Endothelial cell of umbilical vein (primary cell): Measurements from ENCODE around the gene FBXO9. TPM values are rescaled to one million over a fixed set of nuclear protein-coding genes. Genes with fewer than 3 reads are reported as not detected.

ENCODE experiments used
- BruUV-seq: library from RNA; stranded (reverse); fragments of 400-500 nt; replicated peaks from 2 replicates; lab custom pipeline; 2021; lab: Mats Ljungman, UMichigan
- CTCF ChIA-PET: fragments of 300-600, 350-600 bp; sonication (Branson Sonifier 250); formaldehyde crosslinking; loops from one replicate; lab custom pipeline; 2021; ENCODE audit warnings: antibody characterized with exemption, inconsistent platforms; lab: Charles Lee
- POLR2A ChIA-PET: fragments of 300-600, 350-600 bp; sonication (Branson Sonifier 250); formaldehyde crosslinking; loops from one replicate; lab custom pipeline; 2021; ENCODE audit warnings: antibody characterized with exemption, inconsistent platforms; lab: Charles Lee
- DNase-seq: peaks from one replicate; pipeline ENCODE4 v3.0.0-alpha.2; 2011; ENCODE audit warnings: low read depth, low spot score
- FAIRE-seq: peaks from 2 replicates; lab custom pipeline; 2011; peaks lifted over from hg19 to GRCh38; lab: Jason Lieb, UNC
- H2AFZ ChIP-seq: 2 replicates; pipeline ENCODE4 v1.6.0; 2012; ENCODE audit warnings: low read depth, low read length, control low read depth, inconsistent platforms
- H3K27ac ChIP-seq: 2 replicates; pipeline ENCODE4 v1.5.1; 2011; ENCODE audit warnings: low read depth, mild to moderate bottlenecking, control low read depth, low read length, moderate library complexity; ENCODE audit not compliant: insufficient read depth
- H3K27me3 ChIP-seq, 2 experiments: 2 replicates each; pipeline versions ENCODE4 v1.6.0 to v1.6.1; 2011; ENCODE audit warnings: low read length in 2 of 2, mixed read lengths in 1 of 2; ENCODE audit not compliant: control insufficient read depth in 2 of 2, insufficient read depth in 2 of 2
- H3K36me3 ChIP-seq, 2 experiments: 2 replicates in 1 of 2; 3 replicates in 1 of 2; pipeline ENCODE4 v1.5.1; 2011; ENCODE audit warnings: low read length in 2 of 2, mild to moderate bottlenecking in 1 of 2, moderate library complexity in 1 of 2; ENCODE audit not compliant: control insufficient read depth in 2 of 2, insufficient read depth in 2 of 2; ENCODE audit errors: extremely low read depth in 1 of 2
- H3K4me1 ChIP-seq: 3 replicates; pipeline ENCODE4 v1.5.1; 2011; ENCODE audit warnings: mild to moderate bottlenecking, low read length; ENCODE audit not compliant: control insufficient read depth, insufficient read depth; ENCODE audit errors: extremely low read depth
- H3K4me2 ChIP-seq: 2 replicates; pipeline ENCODE4 v1.6.1; 2011; ENCODE audit warnings: low read length, control low read depth, mixed read lengths; ENCODE audit not compliant: insufficient read depth
- H3K4me3 ChIP-seq, 3 experiments: fragments of 200-600 bp in 1 of 3; sonication (generic), shearing (Covaris generic) in 1 of 3; replicated peaks in 1 of 3; 2 replicates each; pipeline ENCODE4 v1.5.1; 2011 to 2016; ENCODE audit warnings: control low read depth in 3 of 3, low read length in 3 of 3, mild to moderate bottlenecking in 2 of 3, inconsistent platforms in 1 of 3, low read depth in 1 of 3, moderate library complexity in 1 of 3; ENCODE audit not compliant: insufficient read depth in 1 of 3
- H3K79me2 ChIP-seq: 2 replicates; pipeline ENCODE4 v1.6.0; 2012; ENCODE audit warnings: low read length, inconsistent platforms; ENCODE audit not compliant: control insufficient read depth, insufficient read depth
- H3K9ac ChIP-seq: replicated peaks from 2 replicates; pipeline ENCODE3; 2011; ENCODE audit warnings: low read length, control low read depth; ENCODE audit not compliant: insufficient read depth; ENCODE audit errors: extremely low read depth
- H3K9me1 ChIP-seq: replicated peaks from 3 replicates; pipeline ENCODE4 v1.6.0; 2011; ENCODE audit warnings: mild to moderate bottlenecking, low read length; ENCODE audit not compliant: control insufficient read depth, insufficient read depth; ENCODE audit errors: extremely low read depth
- H3K9me3 ChIP-seq: replicated peaks from 2 replicates; pipeline ENCODE4 v1.5.1; 2012; ENCODE audit warnings: low read length, inconsistent platforms; ENCODE audit not compliant: control insufficient read depth, insufficient read depth
- H4K20me1 ChIP-seq: replicated peaks from 2 replicates; pipeline ENCODE3; 2011; ENCODE audit warnings: mild to moderate bottlenecking, low read length; ENCODE audit not compliant: control insufficient read depth, insufficient read depth; ENCODE audit errors: extremely low read depth
- CTCF ChIP-seq, 2 donors: IDR thresholded peaks; 1 replicate in 1 of 2; 2 replicates in 1 of 2; pipeline ENCODE4 v1.5.1; 2011; ENCODE audit warnings: low read length in 2 of 2, mild to moderate bottlenecking in 2 of 2, moderate library complexity in 2 of 2, control low read depth in 1 of 2, inconsistent platforms in 1 of 2, low read depth in 1 of 2; ENCODE audit not compliant: insufficient read depth in 1 of 2; ENCODE audit errors: extremely low read depth in 1 of 2
- EZH2 ChIP-seq: IDR thresholded peaks from 2 replicates; pipeline ENCODE4 v1.6.1; 2012; ENCODE audit warnings: borderline replicate concordance, low read depth, mild to moderate bottlenecking, moderate library complexity, low read length, inconsistent platforms; ENCODE audit not compliant: severe bottlenecking
- FOS ChIP-seq: IDR thresholded peaks from 2 replicates; pipeline ENCODE4 v1.6.1; 2011; ENCODE audit warnings: mild to moderate bottlenecking, low read length, moderate library complexity, borderline replicate concordance; ENCODE audit not compliant: insufficient read depth
- GATA2 ChIP-seq: IDR thresholded peaks from 2 replicates; pipeline ENCODE4 v1.7.0; 2011; ENCODE audit warnings: low read depth, mild to moderate bottlenecking, moderate library complexity, mixed read lengths, low read length; ENCODE audit not compliant: insufficient read length, insufficient read depth
- MYC ChIP-seq: IDR thresholded peaks from one replicate; pipeline ENCODE4 v1.6.1; 2011; ENCODE audit warnings: mild to moderate bottlenecking, low read depth, low read length
- POLR2AphosphoS5 ChIP-seq: IDR thresholded peaks from 2 replicates; pipeline ENCODE4 v1.6.1; 2012; ENCODE audit warnings: low read depth, mild to moderate bottlenecking, control low read depth, low read length, moderate library complexity; ENCODE audit not compliant: insufficient read depth
- dilution Hi-C: fragments of 300-500 bp; cut with MboI; formaldehyde crosslinking; loops from one replicate; pipeline ENCODE4 v1.15.0; 2019; ENCODE audit warnings: low sequenced_read_pairs; ENCODE audit not compliant: extremely low pct_ligation_motif_present
- intact Hi-C: fragments of 100-400 bp; cut with micrococcal nuclease; formaldehyde crosslinking; loops from one replicate; pipeline ENCODE4 v1.10.0; 2022
- polyA plus RNA-seq, 4 experiments: library from polyadenylated mRNA; depleted of rRNA in 3 of 4; stranded (reverse) in 3 of 4; unstranded in 1 of 4; fragments of >200 nt; gene quantifications; 2 replicates each; pipeline versions ENCODE4 v1.2.1 to v1.2.3, GENCODE V29; 2011 to 2012; ENCODE audit warnings: missing spikeins in 1 of 4
- total RNA-seq: library from RNA; stranded (reverse); gene quantifications from 2 replicates; pipeline ENCODE4 v1.2.3, GENCODE V29; 2021
- TF ChIP-seq, protein P1 (sequence below): IDR thresholded peaks from 2 replicates; pipeline ENCODE4 v1.6.1; 2011; ENCODE audit not compliant: insufficient read depth, insufficient read length

Gene FBXO9
- total and polyA plus RNA-seq, 2 donors (not counting 3 experiments of a cell fraction or from before 2014, with no cell fraction given), result 48.1 to 58.9 TPM

DNA sequence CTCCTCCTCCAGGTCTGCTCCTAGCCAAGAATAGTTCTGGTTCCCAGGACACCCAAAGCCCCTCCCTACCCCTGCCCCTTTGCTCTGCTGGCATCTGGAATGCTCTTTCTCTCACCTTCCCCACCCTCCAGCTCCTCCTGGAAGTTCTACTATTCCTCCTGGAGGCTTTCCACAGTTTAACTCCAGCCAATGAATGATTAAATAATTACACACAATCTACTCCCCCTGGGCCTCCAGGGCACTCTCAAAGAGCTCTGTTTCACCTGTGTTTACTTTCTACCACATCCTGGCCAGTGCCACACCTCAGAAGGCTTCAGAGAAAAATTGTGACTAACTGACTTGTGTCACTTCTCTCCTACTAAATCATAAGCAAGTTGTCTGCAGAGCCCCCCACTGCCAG is 47.2 kb downstream of the FBXO9 start:
- DNase-seq, result no peak
- dilution Hi-C loops, result no loop called here
- BruUV-seq, result no TSS peak
- TF ChIP-seq CTCF (IDR thresholded peaks at IDR 0.05; ENCODE audit: extremely low read depth in 1 of 2, insufficient read depth in 1 of 2, low read depth in 1 of 2, low read length in 2 of 2) (no peak), GATA2 (no peak), POLR2AphosphoS5 (no peak), MYC (no peak), EZH2 (no peak), FOS (no peak)
- TF ChIP-seq, protein P1, sequence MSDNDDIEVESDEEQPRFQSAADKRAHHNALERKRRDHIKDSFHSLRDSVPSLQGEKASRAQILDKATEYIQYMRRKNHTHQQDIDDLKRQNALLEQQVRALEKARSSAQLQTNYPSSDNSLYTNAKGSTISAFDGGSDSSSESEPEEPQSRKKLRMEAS, result no peak
- no peaks in the 10 kb centered on the region for H3K36me3 ChIP-seq
- no peaks in the 10 kb centered on the region for H3K9me3 ChIP-seq
- peaks cover 0 to 5% of the 10 kb centered on the region in 2 experiments for H3K27me3 ChIP-seq
- no peaks in the 10 kb centered on the region for H4K20me1 ChIP-seq
- FAIRE-seq, result no peak
- no peak overlapping the region for H3K4me3 ChIP-seq
- no peaks in the 10 kb centered on the region for H3K79me2 ChIP-seq
- no peaks in the 10 kb centered on the region for H3K9me1 ChIP-seq
- no peaks in the 10 kb centered on the region for H3K4me1 ChIP-seq
- H3K27ac ChIP-seq, result no peak overlapping the region
- intact Hi-C loops, result no loop called here
- no peak overlapping the region for H3K9ac ChIP-seq
- H3K4me2 ChIP-seq, result no peak overlapping the region
- CTCF ChIA-PET, result no interaction called here
- POLR2A ChIA-PET, result no interaction called here
- H2AFZ ChIP-seq, result no peak overlapping the region
